GM12865 (cell line): ENCODE results near the gene PRM2.

Source experiments
- DNase-seq: peaks from one replicate; pipeline ENCODE4 v3.0.0; 2010; ENCODE audit warnings: low read depth
- H3K4me3 ChIP-seq: 2 replicates; pipeline ENCODE4 v1.5.1; 2011; ENCODE audit warnings: mild to moderate bottlenecking, low read depth, low read length, control low read depth
- TF ChIP-seq, protein P1 (sequence below): IDR thresholded peaks from 2 replicates; pipeline ENCODE4 v1.5.1; 2011; ENCODE audit warnings: low read length, control low read depth, low read depth, inconsistent platforms; ENCODE audit not compliant: insufficient read depth; ENCODE audit errors: missing control alignments

Gene PRM2

DNA sequence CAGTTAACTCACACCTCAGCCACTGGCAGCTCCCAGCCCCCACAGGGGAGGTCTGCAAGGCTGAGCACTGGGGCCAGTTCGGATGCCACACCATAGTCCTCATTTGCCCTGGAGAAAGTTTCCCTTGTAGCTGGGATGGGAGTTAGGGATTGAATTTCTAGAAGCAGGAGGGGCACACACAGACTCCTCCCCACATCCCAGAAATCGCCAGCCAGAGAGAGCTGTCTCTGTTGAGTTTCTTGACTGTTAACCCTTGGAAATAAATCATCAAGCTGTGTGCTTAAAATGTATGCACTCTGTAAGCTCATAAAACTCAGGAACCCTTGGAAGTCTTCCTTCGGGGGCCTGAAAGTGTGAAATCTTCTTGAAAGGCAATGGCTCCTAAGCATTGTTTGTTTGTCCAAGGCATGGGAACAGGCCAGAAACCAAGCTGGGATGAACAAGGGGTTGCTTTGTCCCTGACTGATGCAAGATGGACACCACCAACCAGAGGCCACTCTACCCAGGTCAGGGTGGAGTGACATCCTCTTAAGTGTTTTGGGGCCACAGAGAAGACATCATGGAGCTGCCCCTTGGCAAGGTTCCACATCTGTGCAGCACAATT lies 2.5 kb downstream of the PRM2 start:
- no peak for DNase-seq
- H3K4me3 ChIP-seq: no peak overlapping the region
- TF ChIP-seq, protein P1, sequence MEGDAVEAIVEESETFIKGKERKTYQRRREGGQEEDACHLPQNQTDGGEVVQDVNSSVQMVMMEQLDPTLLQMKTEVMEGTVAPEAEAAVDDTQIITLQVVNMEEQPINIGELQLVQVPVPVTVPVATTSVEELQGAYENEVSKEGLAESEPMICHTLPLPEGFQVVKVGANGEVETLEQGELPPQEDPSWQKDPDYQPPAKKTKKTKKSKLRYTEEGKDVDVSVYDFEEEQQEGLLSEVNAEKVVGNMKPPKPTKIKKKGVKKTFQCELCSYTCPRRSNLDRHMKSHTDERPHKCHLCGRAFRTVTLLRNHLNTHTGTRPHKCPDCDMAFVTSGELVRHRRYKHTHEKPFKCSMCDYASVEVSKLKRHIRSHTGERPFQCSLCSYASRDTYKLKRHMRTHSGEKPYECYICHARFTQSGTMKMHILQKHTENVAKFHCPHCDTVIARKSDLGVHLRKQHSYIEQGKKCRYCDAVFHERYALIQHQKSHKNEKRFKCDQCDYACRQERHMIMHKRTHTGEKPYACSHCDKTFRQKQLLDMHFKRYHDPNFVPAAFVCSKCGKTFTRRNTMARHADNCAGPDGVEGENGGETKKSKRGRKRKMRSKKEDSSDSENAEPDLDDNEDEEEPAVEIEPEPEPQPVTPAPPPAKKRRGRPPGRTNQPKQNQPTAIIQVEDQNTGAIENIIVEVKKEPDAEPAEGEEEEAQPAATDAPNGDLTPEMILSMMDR: no peak

DNA sequence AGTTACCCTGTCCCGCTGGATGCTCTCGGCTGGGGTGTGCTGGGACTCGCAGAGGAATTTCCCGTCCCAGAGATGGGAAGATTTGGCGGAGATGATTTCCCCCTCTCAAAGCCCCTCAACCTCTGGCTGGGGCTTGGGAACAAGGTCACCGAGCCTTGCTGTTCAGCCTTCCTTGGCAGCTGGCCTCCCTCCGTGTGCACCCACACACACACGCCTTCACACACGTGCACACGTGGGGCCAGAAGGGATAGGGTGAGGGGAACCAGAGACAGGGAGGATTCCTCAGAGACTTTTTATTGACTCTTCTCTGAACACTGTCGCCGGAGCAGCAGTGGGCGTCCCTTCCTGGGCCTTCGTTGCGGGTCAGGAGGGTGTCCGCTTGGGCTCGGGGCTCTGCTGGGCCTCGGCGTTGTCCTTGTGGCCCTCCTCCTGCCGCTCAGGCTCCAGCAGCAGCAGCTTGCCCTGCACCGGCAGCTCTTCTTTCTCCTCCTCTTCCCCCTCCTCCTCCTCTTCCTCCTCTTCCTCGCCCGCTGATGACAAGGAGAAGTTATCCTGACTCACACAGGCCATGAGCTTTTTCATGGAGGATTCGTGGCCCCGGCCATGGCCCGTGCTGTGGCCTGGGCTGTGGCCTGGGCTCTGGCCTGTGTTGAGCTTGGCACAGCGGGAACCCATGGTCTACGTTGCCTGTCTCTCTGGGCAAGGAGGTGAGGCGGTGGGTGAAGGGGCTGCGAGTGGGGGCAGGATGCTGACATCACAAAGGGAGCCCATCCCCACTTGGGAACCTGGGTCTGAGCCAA lies 3.2 kb downstream of the PRM2 start, which contains the start of gene PRM3:
PRM3 (minus strand) TSS at position 709 of the 800 bp plus-strand sequence; CDS start at position 675, 34 bp downstream.
- TF ChIP-seq, protein P1: no peak
- DNase-seq: no peak
- H3K4me3 ChIP-seq: no peak within 1 kb of the TSS

DNA sequence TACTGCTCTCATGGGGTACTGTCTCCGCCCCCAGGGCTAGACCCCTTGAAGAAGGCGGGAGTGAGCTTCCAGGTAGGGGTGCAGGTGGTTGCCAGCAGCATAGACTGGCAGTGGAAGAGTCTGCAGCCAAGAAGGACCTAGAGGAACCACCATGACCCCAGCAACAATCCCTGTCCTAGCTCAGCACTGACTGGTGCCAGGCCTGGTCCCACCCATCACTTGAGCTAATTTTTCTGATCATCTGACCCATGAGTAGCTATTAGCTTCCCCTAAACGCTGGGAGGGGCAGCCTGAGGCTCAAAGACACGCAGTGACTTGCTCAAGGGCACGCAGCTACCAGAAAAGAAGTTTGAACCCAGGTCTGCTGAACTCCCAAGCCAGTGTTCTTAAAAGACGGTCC lies 3.8 kb downstream of the PRM2 start:
- DNase-seq: no peak
- TF ChIP-seq, protein P1: no peak
- H3K4me3 ChIP-seq: no peak overlapping the region

GRCh38 chr16:11271610-11272009 lies 4.7 kb downstream of the PRM2 start:
- TF ChIP-seq, protein P1: no peak
- DNase-seq: no peak
- H3K4me3 ChIP-seq: no peak overlapping the region

GRCh38 chr16:11270602-11271162 lies 5.6 kb downstream of the PRM2 start:
- no peak overlapping the region for H3K4me3 ChIP-seq
- TF ChIP-seq, protein P1: no peak
- no peak for DNase-seq

- TF ChIP-seq, protein P1: no peak
- no peak within 1 kb of the TSS for H3K4me3 ChIP-seq
- no peak for DNase-seq
Measured at GRCh38 chr16:11268921-11269375, 7.3 kb downstream of the PRM2 start, which contains the start of gene TNP2. TNP2 (minus strand) TSS chr16:11269325; CDS start chr16:11269262, 63 bp downstream.
